Prostate gland (tissue), 2 donors: Measurements from ENCODE around the gene LDHA.

Experiments
- CTCF ChIP-seq, 4 experiments: fragments of 200-600 bp in 2 of 4; fragments of 450-650 bp in 2 of 4; sonication (generic) in 2 of 4; IDR thresholded peaks; 1 replicate in 3 of 4; 2 replicates in 1 of 4; pipeline ENCODE4 v1.5.1; 2016 to 2019; ENCODE audit warnings: antibody characterized with exemption in 4 of 4, mild to moderate bottlenecking in 2 of 4, moderate library complexity in 2 of 4
- POLR2A ChIP-seq: fragments of 450-650 bp; IDR thresholded peaks from one replicate; pipeline ENCODE4 v1.6.1; 2016; ENCODE audit warnings: antibody characterized with exemption, mild to moderate bottlenecking
- POLR2AphosphoS5 ChIP-seq: sonication (generic); formaldehyde crosslinking; IDR thresholded peaks from one replicate; pipeline ENCODE4 v1.6.1; 2017; ENCODE audit warnings: antibody characterized with exemption

GRCh38 chr11:18352581-18352980 is 41.8 kb upstream of the LDHA start:
- TF ChIP-seq CTCF (IDR thresholded peaks at IDR 0.05) (no peak), POLR2AphosphoS5 (no peak), POLR2A (no peak)
